ENCODE results near the gene GARNL3.

DNA sequence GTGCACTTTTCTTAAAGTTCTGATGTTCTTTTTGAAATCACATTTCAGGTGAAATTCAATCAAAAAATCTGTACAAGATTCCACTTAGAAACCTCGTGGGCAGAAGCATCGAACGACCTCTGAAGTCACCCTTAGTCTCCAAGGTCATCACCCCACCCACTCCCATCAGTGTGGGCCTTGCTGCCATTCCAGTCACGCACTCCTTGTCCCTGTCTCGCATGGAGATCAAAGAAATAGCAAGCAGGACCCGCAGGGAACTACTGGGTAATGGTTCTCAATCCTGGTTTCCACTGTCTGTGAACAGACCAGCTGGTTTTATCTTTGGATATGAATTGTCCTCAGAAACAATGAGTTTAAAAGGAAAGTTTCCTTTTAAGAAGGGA lies 124.3 kb downstream of the GARNL3 start:
- TF ChIP-seq, protein P1, sequence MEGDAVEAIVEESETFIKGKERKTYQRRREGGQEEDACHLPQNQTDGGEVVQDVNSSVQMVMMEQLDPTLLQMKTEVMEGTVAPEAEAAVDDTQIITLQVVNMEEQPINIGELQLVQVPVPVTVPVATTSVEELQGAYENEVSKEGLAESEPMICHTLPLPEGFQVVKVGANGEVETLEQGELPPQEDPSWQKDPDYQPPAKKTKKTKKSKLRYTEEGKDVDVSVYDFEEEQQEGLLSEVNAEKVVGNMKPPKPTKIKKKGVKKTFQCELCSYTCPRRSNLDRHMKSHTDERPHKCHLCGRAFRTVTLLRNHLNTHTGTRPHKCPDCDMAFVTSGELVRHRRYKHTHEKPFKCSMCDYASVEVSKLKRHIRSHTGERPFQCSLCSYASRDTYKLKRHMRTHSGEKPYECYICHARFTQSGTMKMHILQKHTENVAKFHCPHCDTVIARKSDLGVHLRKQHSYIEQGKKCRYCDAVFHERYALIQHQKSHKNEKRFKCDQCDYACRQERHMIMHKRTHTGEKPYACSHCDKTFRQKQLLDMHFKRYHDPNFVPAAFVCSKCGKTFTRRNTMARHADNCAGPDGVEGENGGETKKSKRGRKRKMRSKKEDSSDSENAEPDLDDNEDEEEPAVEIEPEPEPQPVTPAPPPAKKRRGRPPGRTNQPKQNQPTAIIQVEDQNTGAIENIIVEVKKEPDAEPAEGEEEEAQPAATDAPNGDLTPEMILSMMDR (conservative IDR thresholded peaks at IDR 0.05; ENCODE audit: low read length): no peak
- TF ChIP-seq EZH2phosphoT487 (IDR thresholded peaks at IDR 0.05; ENCODE audit: borderline replicate concordance, low read depth, low read length): no peak

All from OCI-LY7 (cell line).